ENCODE measurements around the gene PAIP1.
"Not testable (repeated sequence)": the region's sequence is repeated elsewhere in the genome, so short reads cannot be mapped to it uniquely, and the experiment has no call there.

The PAIP1 gene, protein sequence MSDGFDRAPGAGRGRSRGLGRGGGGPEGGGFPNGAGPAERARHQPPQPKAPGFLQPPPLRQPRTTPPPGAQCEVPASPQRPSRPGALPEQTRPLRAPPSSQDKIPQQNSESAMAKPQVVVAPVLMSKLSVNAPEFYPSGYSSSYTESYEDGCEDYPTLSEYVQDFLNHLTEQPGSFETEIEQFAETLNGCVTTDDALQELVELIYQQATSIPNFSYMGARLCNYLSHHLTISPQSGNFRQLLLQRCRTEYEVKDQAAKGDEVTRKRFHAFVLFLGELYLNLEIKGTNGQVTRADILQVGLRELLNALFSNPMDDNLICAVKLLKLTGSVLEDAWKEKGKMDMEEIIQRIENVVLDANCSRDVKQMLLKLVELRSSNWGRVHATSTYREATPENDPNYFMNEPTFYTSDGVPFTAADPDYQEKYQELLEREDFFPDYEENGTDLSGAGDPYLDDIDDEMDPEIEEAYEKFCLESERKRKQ

DNA sequence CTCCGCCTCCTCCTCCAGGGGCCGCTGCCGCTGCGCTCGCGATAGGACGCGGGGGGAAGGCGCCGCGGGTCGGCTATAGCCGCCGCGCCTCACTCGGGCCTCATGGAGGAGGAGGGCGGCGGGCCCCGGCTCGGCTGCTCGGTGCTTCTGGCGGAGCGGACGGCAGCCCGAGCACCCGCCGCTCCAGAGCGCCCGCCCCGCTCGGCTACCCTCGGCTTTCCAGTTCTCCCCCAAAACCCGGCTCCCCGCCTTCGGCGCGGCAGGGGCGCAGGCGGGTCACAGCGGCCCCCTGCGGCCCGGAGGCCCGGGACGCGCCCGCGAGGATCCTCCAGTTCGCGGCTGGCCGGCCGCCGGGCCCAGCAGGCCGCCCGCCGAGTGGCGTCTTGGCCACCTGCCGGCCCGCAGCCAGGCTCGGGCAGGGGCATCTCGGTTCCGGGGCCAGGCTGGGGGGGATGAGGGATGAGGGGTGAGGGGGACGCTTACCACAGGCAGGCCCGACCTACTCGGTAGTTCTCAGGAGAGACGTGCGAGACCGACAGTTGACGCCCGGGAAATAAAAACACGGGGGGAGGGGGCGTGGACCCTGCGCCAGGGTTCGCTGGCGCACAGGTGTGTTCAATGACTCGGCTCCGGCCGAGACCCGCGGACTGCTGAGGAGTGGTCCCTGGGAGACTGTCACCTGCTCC, at the start of gene PAIP1:
Gene PAIP1 (minus strand): TSS at position 221 of the 686 bp plus-strand sequence. CDS start 231 bp downstream, outside the sequence.
- peak; percentile 73 for DNase-seq

DNA sequence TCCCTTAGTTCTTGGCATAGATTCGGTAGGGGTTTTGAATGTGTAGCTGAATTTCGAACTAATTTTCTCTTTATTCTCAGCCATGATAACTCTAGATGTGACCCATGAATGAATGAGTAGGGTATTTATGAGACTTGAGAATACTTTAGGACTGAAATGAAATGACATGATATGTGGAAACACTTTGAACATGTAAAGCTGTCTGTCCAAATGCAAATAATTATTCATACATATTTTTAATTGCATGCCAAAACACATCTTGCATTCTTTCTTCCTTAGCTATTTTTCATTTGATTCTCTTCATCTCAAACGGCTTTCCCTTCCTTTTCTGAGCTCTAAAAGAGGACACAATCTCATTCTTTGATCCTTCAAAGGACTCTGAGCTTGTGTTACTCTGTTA, 49.5 kb upstream of the PAIP1 start:
- no peak for DNase-seq

- no peak for DNase-seq
These were observed 47.8 kb upstream of the PAIP1 start for GRCh38 chr5:43604699-43605098.

GRCh38 chr5:43603344-43604217, 46.7 kb upstream of the PAIP1 start:
- DNase-seq = peak; percentile 72

DNA sequence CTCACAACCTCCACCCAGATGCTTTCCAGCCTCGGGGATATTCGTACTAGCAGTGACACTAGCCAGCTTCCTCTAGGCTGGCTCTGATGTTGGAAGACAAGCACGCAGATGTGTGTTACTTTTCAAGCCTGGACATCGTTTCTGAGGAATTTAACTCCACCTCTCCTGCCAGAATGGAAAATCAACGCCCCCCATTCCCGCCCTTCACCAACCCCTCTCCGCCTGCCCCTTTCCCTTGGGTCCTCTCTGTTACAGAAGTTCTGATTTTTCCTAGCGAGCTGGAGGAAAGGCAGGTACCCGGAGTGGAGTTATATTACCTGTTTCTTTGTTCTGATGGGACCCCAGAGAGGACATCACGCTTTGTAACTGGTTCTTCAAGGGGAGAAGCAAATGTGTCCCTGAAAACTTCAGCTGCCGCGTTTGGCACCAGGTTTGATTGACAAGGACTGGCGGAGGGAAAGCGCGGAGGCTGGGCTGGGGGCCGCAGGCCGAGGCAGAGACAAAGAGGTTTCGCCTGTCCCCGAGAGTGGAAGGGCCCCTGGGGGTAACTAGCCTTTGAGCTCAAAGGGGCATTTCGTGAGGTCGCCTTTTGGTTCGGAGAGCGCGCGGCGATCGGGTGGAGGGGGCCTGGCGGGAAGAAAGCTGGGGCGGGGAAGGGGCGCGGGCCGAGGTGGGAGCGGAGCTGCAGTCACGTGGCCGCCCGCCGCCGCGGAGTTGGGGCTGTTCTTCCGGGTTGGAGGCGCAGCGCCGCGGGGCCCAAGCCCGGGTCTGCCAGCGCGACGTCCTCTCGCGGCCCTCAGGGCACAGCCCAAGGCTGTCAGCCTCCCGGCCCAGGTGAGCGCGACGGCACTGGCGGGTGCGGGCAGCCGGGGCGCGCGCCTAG, 45.8 kb upstream of the PAIP1 start, which contains the start of gene NNT:
Gene NNT (plus strand): TSS at position 720 of the 883 bp plus-strand sequence. CDS start 6,016 bp downstream, outside the sequence.
- peak; percentile 51 for DNase-seq

- DNase-seq = peak; percentile 1
These were observed 44.8 kb upstream of the PAIP1 start for GRCh38 chr5:43601454-43602260.

- DNase-seq = not testable (repeated sequence)
These were observed 42.0 kb upstream of the PAIP1 start for GRCh38 chr5:43598927-43599326.

GRCh38 chr5:43592363-43592762, 35.5 kb upstream of the PAIP1 start:
- DNase-seq = no peak

DNA sequence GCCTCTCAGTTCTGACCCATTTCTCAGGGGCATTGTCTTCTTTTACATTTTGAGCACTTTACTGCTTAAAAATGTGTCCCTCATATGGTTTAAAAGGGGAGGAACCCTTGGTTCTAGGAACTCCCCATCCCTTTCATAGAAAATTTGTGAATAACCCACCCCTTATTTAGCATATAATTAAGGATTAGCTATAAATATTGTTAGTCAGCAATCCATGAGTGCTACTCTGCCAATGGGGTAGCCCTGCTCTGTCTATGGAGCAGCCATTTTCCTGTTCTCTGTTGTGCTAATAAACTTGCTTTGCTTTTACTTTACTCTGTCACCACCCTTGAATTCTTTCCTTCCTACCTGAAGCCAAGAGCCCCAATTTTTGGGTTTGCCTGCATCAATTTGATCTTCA, 33.8 kb upstream of the PAIP1 start:
- no peak for DNase-seq

DNA sequence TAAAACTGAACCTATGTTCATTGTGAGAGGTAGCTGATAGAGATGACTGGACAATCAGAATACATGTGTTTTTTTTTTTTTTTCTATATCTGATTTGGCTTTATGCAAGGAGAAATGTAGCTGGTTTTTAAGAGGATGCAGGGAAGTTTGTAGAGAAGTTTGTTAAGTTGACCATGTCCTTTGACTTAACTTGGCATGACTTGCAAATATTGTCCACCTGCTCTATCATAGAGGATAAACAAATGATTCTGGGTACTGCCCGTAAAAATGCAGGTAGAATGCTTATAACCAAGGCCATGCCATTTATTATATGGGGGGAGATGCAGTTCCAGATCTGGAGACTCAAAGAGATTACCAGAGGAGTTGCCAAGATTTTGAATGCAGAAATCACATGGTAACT, 32.4 kb upstream of the PAIP1 start:
- no peak for DNase-seq

GRCh38 chr5:43588842-43589241, 32.0 kb upstream of the PAIP1 start:
- no peak for DNase-seq

DNA sequence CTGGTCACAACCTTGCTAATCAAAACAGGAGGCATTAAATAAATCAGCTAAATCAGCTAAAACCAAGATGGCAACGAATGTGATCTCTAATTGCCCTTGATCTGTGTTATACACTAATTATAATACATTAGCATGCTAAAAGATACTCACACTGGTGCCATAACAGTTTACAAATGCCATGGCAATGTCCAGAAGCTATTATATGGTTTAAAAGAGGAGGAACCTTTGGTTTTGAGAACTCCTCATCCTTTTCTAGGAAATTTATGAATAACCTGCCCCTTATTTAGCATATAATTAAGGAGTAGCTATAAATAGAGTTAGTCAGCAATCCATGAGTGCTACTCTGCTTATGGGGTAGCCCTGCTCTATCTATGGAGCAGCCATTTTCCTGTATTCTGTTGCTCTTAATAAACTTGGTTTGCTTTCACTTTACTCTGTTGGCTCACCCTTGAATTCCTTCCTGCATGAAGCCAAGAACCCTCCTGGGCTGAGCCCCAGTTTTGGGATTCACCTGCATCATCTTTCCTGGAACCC, 27.4 kb upstream of the PAIP1 start:
- no peak for DNase-seq

DNA sequence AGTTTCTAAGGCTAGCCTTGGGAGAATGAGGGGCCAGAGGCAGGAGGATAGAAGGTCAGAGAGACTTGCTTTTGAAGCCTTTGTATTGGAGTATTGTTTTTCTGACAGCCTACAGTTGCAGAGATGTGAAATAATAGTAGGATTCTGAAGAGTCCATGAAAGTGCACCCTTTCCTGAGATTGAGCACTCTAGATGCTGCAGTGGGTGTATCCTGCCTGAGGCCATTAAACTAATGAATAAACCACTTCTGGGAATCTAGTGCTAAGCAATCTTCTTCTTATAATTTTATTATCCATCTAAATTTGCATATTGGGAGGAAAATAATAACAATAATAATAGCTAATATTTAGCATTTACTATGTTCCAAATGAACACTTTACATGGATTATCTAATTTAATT, 26.8 kb upstream of the PAIP1 start:
- DNase-seq = no peak

DNA sequence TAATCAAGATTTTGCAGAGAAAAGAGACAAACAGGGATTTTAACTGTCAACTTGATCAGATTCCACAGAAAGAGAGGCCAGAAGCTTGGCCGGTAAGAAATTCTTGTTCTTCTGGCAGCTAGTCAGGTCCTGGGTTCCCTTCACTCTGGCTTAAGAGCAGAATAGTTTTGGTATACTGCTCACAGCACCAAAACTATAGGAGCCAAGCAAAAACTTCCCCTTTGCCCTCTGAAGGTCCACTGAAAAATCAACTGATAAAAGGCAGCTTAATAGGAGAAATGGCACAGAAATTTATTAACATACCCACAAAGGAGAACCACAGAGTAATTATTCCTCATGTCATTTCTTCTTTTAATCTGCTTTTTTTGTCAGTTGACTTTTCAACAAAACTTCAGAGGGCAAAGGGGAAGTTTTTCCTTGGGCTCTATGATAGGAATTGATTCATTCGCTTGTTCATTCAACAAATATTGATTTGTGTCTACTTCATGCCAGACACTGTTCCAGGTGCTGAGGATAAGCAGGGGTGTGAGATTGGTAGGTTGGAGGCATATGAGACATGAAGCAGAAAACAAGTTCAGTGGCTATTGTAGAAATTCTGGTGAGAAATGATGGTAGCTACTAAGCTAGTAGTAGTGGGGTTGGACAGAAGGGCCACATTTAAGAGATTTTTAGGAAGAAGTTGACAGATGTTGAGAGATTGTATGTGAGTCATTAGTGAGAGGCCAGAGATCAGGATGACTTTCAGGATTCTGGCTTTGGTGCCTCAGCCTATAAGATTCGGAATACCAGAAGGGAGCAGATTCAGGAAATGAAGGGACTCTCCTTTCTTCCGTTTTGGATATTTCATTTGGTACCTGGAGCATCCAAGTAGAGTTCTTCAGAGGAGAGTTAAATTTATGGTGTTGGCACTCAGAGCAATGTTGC, 25.5 kb upstream of the PAIP1 start:
- no peak for DNase-seq

- DNase-seq = no peak
These were observed 24.5 kb upstream of the PAIP1 start for GRCh38 chr5:43581398-43581797.

DNA sequence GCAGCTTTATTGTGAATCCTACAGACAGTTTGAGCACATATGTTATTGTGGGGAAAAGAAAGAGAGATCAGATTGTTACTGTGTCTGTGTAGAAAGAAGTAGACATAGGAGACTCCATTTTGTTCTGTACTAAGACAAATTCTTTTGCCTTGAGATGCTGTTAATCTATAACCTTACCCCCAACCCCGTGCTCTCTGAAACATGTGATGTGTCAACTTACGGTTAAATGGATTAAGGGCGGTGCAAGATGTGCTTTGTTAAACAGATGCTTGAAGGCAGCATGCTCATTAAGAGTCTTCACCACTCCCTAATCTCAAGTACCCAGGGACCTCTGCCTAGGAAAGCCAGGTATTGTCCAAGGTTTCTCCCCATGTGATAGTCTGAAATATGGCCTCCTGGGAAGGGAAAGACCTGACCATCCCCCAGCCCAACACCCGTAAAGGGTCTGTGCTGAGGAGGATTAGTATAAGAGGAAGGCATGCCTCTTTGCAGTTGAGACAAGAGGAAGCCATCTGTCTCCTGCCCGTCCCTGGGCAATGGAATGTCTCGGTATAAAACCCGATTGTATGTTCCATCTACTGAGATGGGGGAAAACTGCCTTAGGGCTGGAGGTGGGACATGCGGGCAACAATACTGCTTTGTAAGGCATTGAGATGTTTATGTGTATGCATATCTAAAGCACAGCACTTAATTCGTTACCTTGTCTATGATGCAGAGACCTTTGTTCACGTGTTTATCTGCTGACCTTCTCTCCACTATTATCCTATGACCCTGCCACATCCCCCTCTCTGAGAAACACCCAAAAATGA, 23.7 kb upstream of the PAIP1 start:
- not testable (repeated sequence) for DNase-seq

DNA sequence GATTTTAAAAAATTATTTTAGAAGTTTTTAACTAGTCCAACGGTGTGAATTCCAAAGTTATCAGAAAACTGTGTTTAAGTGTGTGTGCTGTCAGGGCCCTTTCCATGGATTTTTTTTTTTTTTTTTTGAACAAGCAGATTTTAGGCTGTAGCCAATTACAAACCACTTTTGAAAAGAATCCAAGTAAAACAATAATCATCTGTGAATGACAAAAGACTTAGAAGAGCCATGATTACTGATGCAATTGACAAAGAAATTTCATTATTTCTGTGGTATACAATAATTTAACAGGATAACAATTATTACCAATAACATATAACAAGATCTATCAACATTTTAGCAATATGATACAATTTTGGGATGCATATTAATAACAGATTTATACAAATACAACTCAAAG, 16.2 kb upstream of the PAIP1 start:
- no peak for DNase-seq

DNA sequence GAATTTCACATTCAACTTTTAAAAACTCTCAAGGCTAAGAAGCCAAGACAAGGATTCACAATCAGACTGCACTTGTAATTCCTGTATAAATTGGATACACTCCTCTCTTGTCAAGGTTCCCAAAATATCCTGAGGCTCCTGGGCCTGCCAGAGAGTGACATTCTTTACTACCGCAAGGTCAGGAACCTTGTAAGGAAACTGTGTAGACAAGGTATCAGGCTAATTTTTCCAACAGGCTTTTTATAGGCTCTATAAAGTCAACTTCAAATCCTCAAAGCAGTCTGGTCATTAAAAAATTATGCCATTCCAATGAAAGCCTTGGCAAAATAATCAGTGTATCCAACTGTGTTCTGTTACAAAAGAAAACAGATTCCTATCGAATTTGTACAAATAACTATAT, 15.5 kb upstream of the PAIP1 start:
- DNase-seq = no peak

DNA sequence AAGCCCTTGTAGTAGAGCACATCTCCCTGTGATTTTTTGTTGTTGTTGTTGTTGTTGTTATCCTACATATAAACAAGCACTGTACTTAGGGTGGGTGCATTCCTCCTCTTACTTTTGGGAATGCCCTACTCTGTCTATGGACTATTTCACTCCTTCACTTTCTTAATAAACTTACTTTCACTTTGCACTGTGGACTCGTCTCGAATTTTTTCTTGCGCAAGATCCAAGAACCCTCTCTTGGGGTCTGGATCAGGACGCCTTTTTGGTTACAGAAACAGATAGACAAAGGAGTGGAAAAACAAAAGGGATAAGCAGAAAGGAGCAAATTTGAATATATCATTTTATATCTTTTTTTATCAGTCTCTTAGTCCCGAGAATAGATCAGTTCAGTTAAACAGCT, 14.4 kb upstream of the PAIP1 start:
- DNase-seq = no peak

All from NCI-H1092 (cell line).